ENCODE measurements around the gene CGA.

CGA gene

DNA sequence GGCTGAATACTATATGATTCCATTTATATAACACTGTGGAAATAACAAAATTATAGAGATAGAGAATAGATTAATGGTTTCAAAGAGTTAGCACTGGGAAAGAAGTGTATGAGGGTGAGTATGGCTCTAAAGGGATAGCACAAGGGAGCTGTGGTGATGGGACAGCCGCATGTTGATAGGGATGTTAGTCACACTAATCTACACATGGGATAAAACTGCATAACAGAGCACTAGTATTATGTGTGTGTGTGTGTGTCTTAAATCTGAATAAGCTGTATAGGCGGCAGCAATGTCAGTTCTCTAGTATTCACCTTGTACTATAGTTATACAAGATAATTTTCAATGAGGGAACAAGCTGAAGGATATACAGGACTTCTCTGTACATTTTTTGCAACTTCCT is 5.8 kb downstream of the CGA start:
- no peak for DNase-seq (ENCODE audit: low read depth in 2 of 2)

DNA sequence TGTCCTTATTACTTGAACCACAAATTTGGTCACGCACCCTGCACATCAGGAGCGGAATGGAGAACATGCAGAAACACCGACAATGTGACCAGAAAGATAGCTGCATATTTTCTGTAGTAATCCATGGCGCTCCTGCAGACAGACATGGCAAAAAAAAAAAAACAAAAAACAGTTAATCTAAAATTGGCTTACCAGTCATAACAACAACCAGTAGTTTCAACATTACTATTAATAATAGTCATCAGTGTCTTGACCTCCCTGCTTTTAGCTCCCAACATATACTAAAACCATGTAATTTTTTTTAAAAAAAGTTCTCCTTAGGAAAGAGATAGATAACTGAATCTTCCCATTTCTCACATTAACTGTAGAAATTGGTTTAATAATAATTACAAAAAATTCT is 6.8 kb downstream of the CGA start:
- DNase-seq (ENCODE audit: low read depth in 2 of 2): no peak

DNA sequence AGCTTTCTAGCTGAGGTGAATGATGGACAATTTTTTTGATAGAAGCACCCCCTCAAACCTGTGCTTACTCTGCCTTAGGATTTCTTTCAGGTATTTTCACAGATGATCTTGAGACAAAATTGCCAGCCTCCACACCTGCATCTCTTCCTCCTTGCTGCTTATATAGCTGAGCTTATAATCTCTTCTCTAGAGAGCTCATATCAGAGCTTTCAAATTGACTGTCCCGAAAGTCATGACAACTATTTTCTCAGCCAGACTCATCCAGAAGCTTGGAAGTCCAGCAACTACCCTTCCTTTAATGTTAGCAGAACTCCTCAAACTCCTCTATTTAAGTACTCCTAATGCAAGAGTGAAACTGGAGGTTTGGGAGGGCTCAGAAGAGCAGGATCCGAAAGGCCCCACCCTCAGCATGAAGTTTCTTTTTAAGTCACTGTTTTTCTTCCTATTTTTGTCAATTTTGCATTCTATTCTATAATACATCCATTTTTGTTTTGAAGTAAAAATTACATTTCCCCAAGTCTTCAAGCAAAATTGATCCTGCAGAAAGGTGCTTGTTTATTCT is 12.7 kb downstream of the CGA start:
- no peak for DNase-seq (ENCODE audit: low read depth in 2 of 2)

DNA sequence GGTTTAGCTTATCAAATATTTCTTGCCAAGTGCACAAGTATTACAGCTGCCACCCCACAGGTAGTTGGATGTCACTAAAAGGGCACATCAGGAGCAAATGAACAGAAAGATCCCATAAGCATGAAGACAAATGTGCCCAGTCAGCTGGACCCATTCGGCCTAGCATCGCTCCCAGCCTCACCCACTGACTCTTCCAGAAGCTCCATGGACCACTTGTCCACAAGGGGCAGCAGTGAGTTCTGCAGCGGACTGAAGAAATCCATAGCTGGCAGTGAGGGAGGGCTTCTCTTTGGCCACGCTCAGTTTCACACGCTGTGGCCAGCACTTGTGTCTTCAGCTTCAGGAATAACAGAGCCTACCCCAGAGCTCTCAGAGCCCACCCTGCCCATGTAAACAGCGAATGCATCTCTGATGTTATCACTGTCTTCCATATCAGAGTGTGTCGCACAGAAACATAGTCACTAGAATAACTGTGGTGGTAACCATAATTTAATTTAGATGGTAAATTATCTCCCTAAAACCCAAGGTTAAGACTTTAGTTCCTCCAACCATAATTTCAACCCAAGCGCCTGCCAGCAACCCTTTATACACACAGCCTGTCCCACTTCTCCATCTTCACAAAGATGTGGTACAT is 15.8 kb downstream of the CGA start:
- DNase-seq (ENCODE audit: low read depth in 2 of 2): peak; percentile 46 to 50

DNA sequence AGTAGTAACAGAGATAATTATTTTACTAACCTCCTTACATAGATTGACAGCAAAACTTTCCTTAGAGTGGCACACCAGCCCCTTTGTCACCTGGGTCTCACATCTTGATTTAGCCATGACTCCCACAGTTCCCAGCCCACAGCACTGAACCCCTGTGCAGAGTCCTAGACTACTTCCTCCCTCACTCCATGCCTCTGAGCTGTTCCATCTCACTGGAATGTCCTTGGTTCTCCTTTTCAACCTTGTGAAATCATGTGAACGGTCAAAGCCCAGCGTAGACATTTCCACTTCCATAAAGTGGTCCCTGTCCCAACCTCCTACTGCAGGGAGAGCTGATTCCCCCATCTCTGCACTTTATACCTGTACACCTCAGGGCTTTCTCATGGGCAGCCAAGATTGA is 19.7 kb downstream of the CGA start:
- DNase-seq (ENCODE audit: low read depth in 2 of 2): no peak

DNA sequence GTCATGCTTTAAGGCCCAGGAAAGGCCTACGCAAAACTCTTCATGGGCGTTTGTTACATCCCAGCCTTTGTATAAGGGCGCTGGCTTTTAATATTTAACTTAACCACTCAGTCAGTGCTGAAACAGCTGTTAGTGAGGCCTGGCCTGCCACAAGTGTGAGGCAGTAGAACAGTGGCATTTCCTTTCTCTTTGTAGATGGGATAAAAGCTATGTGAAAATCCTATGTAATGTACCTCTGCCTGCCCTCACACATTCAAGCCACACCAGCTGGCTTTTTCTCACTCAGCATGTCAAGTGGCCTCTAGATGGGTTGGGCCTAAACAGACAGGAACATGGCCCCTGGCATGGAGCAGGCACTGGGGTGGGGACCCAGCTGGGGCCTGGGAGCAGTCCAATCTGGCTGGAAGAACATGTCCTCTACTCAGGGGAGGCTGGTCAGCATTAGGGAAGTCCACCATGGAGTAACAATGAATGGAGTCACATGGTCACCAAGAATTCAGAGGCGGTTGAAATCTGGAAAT is 20.7 kb downstream of the CGA start:
- no peak for DNase-seq (ENCODE audit: low read depth in 2 of 2)

DNA sequence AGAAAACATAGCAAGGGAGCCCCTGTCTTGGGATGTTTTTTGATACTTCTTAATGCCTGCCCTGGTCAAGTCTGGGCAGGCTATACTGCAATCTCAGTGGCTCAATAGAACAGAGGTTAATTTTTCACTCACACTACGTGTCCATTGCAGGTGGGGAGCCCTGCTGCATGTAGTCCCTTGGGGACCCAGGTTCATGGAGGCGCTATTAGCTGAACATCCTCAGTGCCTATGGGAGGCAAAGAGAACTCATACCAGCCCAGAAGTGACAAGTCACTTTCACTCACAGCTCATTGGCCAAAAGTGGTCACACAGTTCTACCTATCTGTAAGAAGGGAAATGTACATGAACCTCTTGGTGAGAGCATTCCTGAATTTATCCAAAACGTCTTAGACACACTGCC is 23.2 kb downstream of the CGA start:
- no peak for DNase-seq (ENCODE audit: low read depth in 2 of 2)

DNA sequence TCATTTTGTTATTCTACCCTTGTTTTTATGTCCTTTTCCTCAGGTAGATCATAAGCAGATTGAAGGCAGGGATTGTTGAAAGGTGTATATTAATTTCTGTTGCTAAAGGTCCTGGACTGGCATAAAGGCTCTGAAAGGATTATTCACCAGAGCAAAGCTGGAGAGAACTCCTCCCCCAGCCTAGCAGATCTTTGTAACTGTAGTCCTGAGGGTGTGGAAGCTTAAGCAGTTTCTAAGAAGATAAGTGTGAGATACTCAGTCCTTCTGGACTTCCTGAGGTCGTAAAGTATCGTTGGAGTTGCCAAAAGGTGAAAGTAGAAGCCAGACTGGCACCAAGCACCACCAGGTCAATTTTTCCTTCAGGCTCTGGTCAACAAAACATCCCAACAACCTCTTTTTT is 24.2 kb downstream of the CGA start:
- no peak for DNase-seq (ENCODE audit: low read depth in 2 of 2)

DNA sequence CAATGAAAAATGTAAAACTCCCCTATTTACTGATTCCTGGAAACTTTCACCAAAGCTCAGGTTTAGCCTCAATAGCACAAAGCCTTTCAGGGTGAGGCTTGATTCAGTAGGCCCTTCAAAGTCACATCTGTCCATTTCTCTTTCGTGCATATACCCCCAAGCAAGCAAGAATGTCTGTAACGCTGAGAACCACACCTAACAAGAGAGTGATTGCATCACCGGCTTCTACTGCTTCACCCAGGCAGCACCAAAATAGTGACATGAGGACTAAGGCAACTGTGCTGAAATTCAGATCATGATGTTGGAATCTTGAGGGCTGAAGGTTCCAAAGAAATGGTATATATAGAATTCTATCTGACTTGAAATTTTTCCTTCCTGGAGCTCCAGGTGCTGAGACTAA is 26.1 kb downstream of the CGA start:
- DNase-seq (ENCODE audit: low read depth in 2 of 2): no peak

DNA sequence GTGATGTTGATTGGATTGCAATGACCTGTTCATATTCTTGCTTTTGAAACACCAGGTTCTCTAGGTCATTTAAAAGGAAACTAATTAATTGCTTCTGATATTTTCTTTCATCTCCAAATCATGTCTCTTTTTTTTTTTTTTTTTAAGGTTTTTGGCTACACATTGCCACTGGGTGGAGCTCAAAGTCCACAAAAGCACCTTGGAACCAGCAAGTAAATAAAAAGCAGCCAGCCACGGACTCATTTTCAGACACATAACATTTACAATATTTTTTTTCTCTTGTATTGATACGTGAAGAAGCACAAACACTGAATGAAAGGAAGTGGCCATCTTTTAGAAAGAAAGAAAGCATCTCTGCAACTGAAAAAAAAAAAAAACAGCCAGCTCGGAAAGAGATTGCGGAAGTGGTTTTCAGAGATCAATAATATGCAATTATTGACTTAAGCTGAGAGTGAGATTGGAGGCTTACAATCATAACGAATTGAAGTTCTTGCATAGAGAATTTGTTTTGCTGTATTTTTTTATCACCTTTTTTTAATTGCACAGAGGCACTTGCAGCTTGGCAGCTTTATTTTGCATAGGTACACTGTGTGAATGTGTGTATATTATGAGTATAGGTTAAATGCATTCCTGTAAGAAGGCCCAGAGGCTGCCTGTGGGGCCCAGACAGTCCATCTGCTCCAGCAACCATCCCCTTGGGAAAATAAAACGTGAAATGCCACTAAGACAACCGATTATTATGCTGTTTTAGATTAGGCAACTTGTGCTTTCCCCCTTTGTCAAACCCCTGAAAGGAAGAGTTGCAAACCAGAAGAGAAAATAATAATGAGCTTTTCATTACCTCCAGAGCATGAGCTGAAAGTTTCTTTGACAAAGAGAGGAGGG is 28.2 kb downstream of the CGA start:
- peak; percentile 7 to 30 for DNase-seq (ENCODE audit: low read depth in 2 of 2)

DNA sequence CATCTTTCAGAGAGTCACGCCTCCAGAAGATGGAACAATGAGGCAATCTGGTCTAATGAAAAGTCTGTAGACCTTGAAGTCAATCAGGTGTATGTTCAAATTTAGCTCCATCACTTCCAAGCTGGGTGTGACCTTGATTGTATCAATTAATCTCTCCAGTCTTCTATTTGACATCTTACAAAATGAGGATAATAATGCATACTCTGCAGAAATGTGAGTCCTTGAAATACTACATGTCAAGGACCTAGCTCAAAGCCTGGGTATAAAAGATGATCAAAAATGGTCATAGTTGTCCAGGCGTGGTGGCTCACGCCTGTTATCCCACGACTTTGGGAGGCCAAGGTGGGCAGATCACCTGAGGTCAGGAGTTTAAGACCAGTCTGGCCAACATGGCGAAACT is 29.8 kb downstream of the CGA start:
- DNase-seq (ENCODE audit: low read depth in 2 of 2): no peak

DNA sequence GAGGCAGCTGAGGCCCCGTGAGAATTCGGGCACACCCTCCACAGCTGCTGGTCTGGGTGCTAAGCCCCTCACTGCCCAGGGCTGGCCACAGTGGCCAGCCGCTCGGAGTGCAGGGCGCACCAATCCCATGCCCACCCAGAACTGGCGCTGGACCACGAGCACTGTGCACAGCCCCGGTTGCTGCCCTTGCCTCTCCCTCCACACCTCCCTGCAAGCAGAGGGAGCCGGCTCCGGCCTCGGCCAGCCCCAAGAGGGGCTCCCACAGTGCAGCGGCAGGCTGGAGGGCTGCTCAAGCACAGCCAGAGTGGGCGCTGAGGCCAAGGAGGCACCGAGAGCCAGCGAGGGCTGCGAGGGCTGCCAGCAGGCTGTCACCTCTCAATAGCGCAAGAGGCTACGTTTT is 35.0 kb downstream of the CGA start:
- DNase-seq (ENCODE audit: low read depth in 2 of 2): no peak

DNA sequence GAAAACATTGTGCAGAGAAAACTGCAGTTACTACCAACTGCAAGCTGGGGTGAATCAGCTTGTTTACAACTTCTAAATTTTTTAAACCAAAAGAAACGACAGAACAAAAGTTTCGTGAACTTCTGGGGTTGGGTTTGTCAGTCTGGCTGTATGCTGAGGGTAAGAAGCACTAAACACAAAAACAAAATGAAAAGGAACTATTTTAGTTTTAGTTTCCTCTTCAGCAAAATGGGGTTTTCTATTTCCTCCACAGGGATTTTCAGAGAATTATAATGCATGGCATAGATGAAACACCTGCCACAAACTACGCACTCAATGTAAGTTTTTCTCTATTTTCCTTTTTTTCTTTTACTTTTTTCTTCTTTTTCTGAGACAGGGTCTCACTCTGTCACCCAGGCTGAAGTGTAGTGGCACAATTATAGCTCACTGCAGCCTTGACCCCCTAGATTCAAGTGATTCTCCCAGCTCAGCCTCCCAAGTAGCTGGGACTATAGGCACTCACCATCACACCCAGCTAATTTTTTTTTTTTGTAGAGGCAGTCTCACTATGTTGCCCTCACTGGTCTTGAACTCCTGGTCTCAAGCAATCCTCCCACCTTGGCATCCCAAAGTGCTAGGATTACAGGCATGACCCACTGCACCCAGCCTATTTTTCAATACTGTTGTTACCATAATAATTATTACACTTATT is 40.6 kb downstream of the CGA start:
- no peak for DNase-seq (ENCODE audit: low read depth in 2 of 2)

DNA sequence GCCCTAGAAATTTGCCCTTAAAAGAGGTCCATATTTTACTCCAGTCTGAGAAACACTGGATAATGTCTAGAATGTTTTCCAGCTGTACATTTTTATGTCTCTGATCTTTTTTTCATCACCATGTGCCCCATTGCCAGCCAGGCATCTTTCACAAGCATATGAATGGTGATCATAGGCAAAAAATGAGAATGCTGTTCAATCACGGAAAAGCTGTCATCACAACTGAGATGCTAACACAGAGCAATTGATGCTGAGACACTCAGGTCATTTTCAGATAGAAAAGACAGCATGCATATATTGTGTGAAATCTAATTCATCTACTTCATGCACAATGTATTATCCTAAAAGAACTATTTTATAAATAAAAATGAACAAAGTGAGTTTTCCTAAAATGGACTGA is 41.6 kb downstream of the CGA start:
- no peak for DNase-seq (ENCODE audit: low read depth in 2 of 2)

DNA sequence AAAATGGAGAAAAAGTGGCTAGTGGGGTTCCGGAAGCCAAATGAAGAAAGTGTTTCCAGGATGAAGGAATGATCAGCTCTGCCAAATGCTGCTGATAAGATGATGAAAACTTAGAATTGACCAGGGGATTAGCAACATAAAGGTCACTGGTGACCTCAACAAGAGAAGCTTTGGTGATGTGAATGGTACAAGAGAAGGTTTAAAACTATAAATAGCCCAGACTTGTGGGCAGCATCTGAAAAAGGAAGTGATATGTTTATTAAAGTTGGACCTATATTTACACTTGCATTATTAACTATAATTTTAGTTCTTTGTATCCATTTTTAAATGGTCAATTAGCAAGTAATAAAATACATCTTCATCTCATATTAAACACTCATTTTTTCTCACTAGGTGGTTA is 45.1 kb downstream of the CGA start:
- no peak for DNase-seq (ENCODE audit: low read depth in 2 of 2)

DNA sequence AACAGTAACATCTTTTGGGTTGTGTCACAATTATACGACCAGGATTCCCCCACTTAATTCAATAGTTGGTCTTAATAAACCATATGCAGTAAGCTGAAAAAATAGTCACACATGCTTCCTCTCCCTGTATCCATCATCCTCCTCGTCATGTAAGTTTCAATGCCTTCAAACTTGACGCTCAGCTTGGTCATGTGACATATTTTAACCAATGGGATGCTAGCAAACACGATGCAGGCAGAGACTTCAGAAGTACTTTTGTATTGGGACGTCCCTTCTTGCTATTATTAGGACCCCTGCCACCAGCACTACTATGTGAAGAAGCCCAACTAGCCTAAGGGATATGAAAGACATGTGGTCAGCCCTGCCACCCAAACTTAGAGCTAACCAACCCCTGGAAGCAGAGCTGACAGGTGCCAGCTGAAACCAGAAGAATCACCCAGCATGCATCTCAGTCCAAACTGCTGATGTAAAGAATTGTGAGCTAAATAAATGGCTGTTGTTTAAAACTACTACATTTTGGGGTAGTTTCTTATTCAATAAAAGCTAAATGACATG is 49.3 kb downstream of the CGA start:
- DNase-seq (ENCODE audit: low read depth in 2 of 2): no peak

DNA sequence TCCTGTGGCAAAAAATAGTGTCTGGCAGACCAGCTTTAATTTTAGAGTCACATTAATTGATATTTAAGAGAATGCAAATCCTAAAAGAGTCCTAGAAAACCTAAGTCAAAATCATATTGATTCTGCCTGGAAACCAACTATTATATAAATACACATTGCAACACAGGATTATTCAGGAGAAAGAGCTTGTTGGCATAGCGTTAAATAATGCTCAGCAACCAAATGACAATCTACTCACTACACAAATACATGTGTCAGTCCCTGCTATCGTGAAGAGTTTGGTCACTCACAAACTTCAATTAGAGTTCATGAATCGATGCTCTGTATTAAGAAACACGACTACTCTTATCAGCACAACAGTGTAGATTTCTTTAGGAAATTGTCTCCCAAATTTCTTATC is 54.2 kb downstream of the CGA start:
- DNase-seq (ENCODE audit: low read depth in 2 of 2): no peak
